Measurements from ENCODE around the gene ITIH2.
"Not testable (repeated sequence)": the region's sequence is repeated elsewhere in the genome, so short reads cannot be mapped to it uniquely, and the experiment has no call there.

The ITIH2 gene

DNA sequence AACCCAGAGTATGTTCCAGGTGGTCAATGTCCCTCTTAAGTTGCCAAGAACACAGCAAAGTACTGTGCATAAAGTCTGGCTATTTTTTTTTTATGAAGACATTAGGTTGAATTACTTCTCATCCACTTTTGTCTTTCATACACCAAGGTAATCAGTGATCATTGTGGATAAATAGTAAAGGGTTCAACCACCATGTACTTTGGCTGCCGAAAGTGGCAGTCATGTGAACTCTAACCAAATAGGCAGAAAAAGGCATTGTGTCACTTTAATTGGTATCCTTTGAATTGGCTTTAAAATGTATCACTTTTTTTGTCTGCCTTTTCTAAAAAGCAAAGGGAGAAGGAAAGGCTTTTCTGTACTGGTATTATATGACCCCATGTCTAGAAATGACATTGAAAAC, 7.3 kb downstream of the ITIH2 start:
- Histone ChIP-seq H3K27me3 (ENCODE audit: control insufficient read depth, insufficient read depth, low read length) (no peaks in the 10 kb centered on the region), H3K9me3 (ENCODE audit: control insufficient read depth, insufficient read depth, low read length) (no peaks in the 10 kb centered on the region), H3K36me3 (ENCODE audit: control insufficient read depth, insufficient read depth, low read length) (no peaks in the 10 kb centered on the region), H3K4me1 (ENCODE audit: control insufficient read depth, insufficient read depth, low read length) (no peaks in the 10 kb centered on the region), H3K4me3 (ENCODE audit: low read depth, low read length) (no peak overlapping the region), H3K9ac (ENCODE audit: low read depth, low read length) (no peak overlapping the region), H3K27ac (ENCODE audit: low read depth, low read length) (no peak overlapping the region)

DNA sequence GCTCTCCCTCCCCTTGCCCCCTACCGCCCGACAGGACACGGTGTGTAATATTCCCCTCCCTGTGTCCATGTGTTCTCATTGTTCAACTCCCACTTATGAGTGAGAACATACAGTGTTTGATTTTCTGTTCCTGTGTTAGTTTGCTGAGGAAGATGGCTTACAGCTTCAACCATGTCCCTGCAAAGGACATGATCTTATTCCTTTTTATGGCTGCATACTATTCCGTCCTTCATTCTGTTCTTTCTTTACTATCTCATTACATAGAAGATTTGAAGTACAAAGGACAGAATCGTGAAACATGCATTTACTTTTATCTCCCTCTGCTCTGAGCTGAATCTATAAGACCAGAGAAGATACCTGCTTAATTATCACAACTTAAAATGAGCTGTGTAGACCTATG, 8.0 kb downstream of the ITIH2 start:
- not testable (repeated sequence) for H3K4me1 ChIP-seq (ENCODE audit: control insufficient read depth, insufficient read depth, low read length); H3K36me3 ChIP-seq (ENCODE audit: control insufficient read depth, insufficient read depth, low read length); H3K9me3 ChIP-seq (ENCODE audit: control insufficient read depth, insufficient read depth, low read length); H3K9ac ChIP-seq (ENCODE audit: low read depth, low read length); H3K27ac ChIP-seq (ENCODE audit: low read depth, low read length); H3K4me3 ChIP-seq (ENCODE audit: low read depth, low read length); H3K27me3 ChIP-seq (ENCODE audit: control insufficient read depth, insufficient read depth, low read length)

DNA sequence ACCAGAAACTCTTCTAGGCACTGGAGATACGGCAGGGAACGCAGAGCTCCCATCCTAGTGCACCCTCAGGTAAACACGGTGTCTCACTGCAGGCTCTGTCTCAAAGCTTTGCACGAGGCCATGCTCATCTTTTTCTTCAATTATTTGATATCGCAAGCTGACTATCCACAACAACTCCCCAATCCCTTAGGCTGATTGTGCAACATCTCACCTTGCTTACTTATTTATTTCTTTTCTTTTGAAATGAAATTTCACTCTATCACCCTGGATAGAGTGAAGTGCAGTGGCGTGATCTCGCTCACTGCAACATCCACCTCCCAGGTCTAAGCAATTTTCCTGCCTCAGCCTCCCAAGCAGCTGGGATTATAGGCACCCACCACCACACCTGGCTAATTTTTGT, 12.4 kb downstream of the ITIH2 start:
- Histone ChIP-seq H3K27me3 (ENCODE audit: control insufficient read depth, insufficient read depth, low read length) (no peaks in the 10 kb centered on the region), H3K9me3 (ENCODE audit: control insufficient read depth, insufficient read depth, low read length) (no peaks in the 10 kb centered on the region), H3K27ac (ENCODE audit: low read depth, low read length) (no peak overlapping the region), H3K4me3 (ENCODE audit: low read depth, low read length) (no peak overlapping the region), H3K9ac (ENCODE audit: low read depth, low read length) (no peak overlapping the region), H3K4me1 (ENCODE audit: control insufficient read depth, insufficient read depth, low read length) (no peaks in the 10 kb centered on the region), H3K36me3 (ENCODE audit: control insufficient read depth, insufficient read depth, low read length) (no peaks in the 10 kb centered on the region)

DNA sequence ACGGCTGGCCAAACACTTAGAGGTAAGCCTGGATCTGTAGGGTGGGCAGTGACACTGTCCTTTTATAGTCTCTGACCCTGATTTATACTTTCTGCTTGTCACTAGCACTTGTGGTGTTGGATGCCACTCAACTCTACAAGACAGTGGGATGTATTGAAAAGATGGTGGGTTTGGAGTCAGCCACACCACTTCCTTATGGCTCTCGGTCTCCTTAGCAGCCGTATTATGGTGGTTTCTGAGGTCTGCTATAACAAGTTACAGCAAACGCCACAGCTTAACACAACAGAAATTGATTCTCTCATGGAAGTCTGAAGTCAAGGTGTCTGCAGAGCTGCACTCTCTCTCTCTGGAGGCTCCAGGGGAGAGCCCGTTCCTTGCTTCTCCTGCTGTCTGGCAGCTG, 14.7 kb downstream of the ITIH2 start:
- no peaks in the 10 kb centered on the region for H3K27me3 ChIP-seq (ENCODE audit: control insufficient read depth, insufficient read depth, low read length)

DNA sequence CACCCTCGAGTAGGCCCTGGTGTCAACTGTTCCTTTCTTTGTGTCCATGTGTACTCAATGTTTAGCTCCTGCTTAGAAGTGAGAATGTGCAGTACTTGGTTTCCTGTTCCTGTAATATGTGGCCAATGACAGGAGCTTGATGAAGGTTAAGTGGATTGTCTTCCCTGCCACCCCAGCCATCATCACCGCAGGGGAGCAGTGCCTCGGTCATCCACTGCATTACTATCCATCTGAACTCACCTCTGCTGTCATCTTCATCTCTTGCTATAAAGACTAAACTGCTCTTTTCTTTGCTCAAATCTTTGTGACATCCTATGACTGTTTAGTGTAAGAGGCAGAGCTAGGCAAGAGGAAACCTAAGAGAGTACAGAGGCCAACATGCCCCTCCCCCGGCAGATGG, 15.6 kb downstream of the ITIH2 start:
- Histone ChIP-seq H3K27me3 (ENCODE audit: control insufficient read depth, insufficient read depth, low read length) (no peaks in the 10 kb centered on the region), H3K36me3 (ENCODE audit: control insufficient read depth, insufficient read depth, low read length) (no peaks in the 10 kb centered on the region), H3K4me3 (ENCODE audit: low read depth, low read length) (no peak overlapping the region), H3K9ac (ENCODE audit: low read depth, low read length) (no peak overlapping the region), H3K9me3 (ENCODE audit: control insufficient read depth, insufficient read depth, low read length) (no peaks in the 10 kb centered on the region), H3K4me1 (ENCODE audit: control insufficient read depth, insufficient read depth, low read length) (no peaks in the 10 kb centered on the region), H3K27ac (ENCODE audit: low read depth, low read length) (no peak overlapping the region)

More for the DNA sequence above, 14.7 kb downstream of the ITIH2 start:
- Histone ChIP-seq H3K4me1 (ENCODE audit: control insufficient read depth, insufficient read depth, low read length) (no peaks in the 10 kb centered on the region), H3K9ac (ENCODE audit: low read depth, low read length) (no peak overlapping the region), H3K4me3 (ENCODE audit: low read depth, low read length) (no peak overlapping the region), H3K9me3 (ENCODE audit: control insufficient read depth, insufficient read depth, low read length) (no peaks in the 10 kb centered on the region), H3K27ac (ENCODE audit: low read depth, low read length) (no peak overlapping the region), H3K36me3 (ENCODE audit: control insufficient read depth, insufficient read depth, low read length) (no peaks in the 10 kb centered on the region)

DNA sequence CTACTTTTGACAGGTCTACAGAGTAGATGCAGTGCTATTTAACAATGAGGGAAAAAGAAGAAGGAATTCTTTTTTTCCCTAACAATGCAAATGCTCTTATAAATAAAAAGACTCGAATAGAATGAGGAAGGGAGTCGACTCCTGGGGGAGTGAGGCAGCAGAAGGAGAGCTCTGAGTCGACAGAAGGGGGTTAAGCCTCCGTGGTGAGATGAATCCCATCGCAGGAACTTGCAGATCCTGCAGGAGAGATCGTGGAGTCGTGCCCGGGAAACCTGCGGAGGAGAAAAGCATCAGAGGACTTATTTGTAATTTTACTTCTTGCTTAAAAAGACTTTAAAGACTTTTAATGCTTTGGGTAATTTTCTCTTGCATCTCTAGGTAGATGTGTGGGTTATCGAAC, 17.4 kb downstream of the ITIH2 start:
- no peaks in the 10 kb centered on the region for H3K27me3 ChIP-seq (ENCODE audit: control insufficient read depth, insufficient read depth, low read length)
- no peaks in the 10 kb centered on the region for H3K9me3 ChIP-seq (ENCODE audit: control insufficient read depth, insufficient read depth, low read length)
- no peak overlapping the region for H3K27ac ChIP-seq (ENCODE audit: low read depth, low read length)
- no peaks in the 10 kb centered on the region for H3K36me3 ChIP-seq (ENCODE audit: control insufficient read depth, insufficient read depth, low read length)
- no peak overlapping the region for H3K9ac ChIP-seq (ENCODE audit: low read depth, low read length)
- H3K4me1 ChIP-seq (ENCODE audit: control insufficient read depth, insufficient read depth, low read length): no peaks in the 10 kb centered on the region
- no peak overlapping the region for H3K4me3 ChIP-seq (ENCODE audit: low read depth, low read length)

DNA sequence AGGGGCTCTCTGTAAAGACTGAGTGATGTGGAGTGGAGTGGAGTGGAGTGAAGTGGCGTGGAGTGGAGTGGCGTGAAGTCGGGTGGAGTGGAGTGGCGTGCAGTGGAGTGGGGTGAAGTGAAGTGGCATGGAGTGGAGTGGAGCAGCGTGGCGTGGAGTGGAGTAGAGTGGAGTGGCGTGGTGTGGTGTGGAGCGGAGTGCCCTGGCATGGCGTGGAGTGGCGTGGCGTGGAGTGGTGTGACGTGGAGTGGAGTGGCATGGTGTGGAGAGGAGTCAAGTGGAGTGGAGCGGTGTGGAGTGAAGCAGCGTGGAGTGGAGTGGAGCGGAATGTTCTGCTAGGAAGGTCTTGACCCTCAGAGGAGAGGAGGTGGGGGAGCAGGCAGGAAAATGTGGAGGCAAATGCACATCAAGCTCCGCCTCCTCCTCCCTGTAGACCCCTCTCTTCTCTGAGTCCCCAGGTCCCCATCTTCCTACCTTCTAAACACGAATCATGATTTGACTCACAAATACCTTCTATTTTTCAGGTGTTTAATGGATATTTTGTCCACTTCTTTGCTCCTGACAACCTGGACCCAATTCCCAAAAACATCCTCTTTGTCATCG, 19.9 kb downstream of the ITIH2 start:
- no peaks in the 10 kb centered on the region for H3K27me3 ChIP-seq (ENCODE audit: control insufficient read depth, insufficient read depth, low read length)
- no peak overlapping the region for H3K4me3 ChIP-seq (ENCODE audit: low read depth, low read length)
- no peak overlapping the region for H3K9ac ChIP-seq (ENCODE audit: low read depth, low read length)
- no peaks in the 10 kb centered on the region for H3K9me3 ChIP-seq (ENCODE audit: control insufficient read depth, insufficient read depth, low read length)
- H3K4me1 ChIP-seq (ENCODE audit: control insufficient read depth, insufficient read depth, low read length): no peaks in the 10 kb centered on the region
- no peak overlapping the region for H3K27ac ChIP-seq (ENCODE audit: low read depth, low read length)
- no peaks in the 10 kb centered on the region for H3K36me3 ChIP-seq (ENCODE audit: control insufficient read depth, insufficient read depth, low read length)

DNA sequence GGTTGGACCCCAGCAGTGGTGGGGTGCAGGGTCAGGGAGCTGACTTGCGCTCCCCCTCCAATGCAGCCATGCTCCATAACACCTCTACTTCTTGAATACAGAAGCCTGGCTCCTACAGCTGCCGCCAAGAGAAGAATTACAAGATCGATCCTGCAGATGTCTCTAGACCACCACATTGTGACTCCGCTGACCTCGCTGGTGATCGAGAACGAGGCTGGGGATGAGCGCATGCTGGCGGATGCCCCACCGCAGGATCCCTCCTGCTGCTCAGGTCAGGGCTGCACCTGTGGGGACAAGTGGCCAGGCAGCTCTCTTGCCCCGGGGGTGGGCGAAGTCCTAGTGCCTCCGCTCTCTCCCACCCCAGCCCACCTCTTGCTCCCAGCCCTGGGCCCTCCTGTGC, 31.7 kb downstream of the ITIH2 start:
- Histone ChIP-seq H3K9ac (ENCODE audit: low read depth, low read length) (no peak overlapping the region), H3K27me3 (ENCODE audit: control insufficient read depth, insufficient read depth, low read length) (no peaks in the 10 kb centered on the region), H3K9me3 (ENCODE audit: control insufficient read depth, insufficient read depth, low read length) (no peaks in the 10 kb centered on the region)

DNA sequence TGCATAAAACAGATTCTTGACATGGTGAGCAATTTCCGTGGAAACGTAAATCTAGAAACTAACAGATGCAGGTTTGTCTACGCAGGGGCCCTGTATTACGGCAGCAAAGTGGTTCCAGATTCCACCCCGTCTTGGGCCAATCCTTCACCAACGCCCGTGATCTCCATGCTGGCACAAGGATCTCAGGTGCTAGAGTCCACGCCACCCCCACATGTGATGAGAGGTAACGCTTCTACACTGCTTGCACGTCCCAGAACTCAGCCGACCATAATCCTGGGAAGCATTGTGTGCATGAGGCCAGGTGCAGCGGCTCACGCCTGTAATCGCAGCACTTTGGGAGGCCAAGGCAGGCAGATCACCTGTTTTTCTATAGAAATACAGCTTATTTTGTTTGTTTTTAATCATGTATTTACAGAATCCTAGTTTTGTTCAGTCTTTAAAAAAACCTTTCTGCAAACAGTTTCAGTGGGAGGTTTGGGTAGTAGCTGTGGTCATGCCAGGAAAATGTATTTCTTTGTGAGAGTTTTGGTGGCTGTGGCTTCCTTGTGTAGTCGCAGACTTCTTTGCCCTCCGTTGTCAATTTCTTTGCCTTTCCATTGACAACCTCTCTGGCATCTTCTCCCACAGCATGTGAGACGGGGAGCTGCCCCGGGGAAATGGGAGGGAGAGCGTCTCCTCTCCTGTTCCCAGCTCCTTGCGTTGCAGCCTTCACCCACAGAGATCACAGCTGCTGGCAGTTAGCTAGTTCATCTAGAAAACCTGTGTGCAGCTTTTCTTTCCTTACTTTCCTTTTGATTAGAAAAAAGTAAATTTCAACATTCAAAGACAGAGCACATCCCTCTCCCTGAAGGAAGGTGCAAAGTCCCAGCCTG, 35.7 kb downstream of the ITIH2 start:
- no peaks in the 10 kb centered on the region for H3K27me3 ChIP-seq (ENCODE audit: control insufficient read depth, insufficient read depth, low read length)
- no peak overlapping the region for H3K27ac ChIP-seq (ENCODE audit: low read depth, low read length)
- H3K4me1 ChIP-seq (ENCODE audit: control insufficient read depth, insufficient read depth, low read length): no peaks in the 10 kb centered on the region
- H3K9me3 ChIP-seq (ENCODE audit: control insufficient read depth, insufficient read depth, low read length): no peaks in the 10 kb centered on the region
- H3K4me3 ChIP-seq (ENCODE audit: low read depth, low read length): no peak overlapping the region
- H3K9ac ChIP-seq (ENCODE audit: low read depth, low read length): no peak overlapping the region
- no peaks in the 10 kb centered on the region for H3K36me3 ChIP-seq (ENCODE audit: control insufficient read depth, insufficient read depth, low read length)

More for the DNA sequence above, 31.7 kb downstream of the ITIH2 start:
- no peaks in the 10 kb centered on the region for H3K4me1 ChIP-seq (ENCODE audit: control insufficient read depth, insufficient read depth, low read length)
- no peaks in the 10 kb centered on the region for H3K36me3 ChIP-seq (ENCODE audit: control insufficient read depth, insufficient read depth, low read length)
- no peak overlapping the region for H3K4me3 ChIP-seq (ENCODE audit: low read depth, low read length)
- no peak overlapping the region for H3K27ac ChIP-seq (ENCODE audit: low read depth, low read length)

DNA sequence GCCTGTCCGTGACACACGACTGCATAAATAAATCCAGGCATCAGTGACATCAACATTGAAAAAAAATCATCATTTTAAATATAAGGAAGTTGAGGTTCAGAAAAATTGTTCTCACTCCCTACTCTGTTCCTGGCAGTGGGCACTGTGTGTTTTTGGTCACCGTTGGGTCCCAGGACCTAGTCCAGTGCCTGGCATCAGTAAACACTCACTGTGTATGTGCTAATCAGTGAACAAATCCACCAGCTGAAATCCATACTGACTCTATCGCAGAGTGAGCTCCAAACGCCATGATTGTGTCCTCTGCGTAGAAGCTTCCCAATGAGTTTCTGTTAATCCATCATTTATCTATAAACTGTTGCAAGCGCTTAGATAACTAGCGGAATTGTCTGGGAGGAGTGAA, 41.2 kb downstream of the ITIH2 start:
- no peak overlapping the region for H3K27ac ChIP-seq (ENCODE audit: low read depth, low read length)
- no peaks in the 10 kb centered on the region for H3K9me3 ChIP-seq (ENCODE audit: control insufficient read depth, insufficient read depth, low read length)
- no peaks in the 10 kb centered on the region for H3K4me1 ChIP-seq (ENCODE audit: control insufficient read depth, insufficient read depth, low read length)
- H3K9ac ChIP-seq (ENCODE audit: low read depth, low read length): no peak overlapping the region
- H3K4me3 ChIP-seq (ENCODE audit: low read depth, low read length): no peak overlapping the region
- no peaks in the 10 kb centered on the region for H3K36me3 ChIP-seq (ENCODE audit: control insufficient read depth, insufficient read depth, low read length)
- no peaks in the 10 kb centered on the region for H3K27me3 ChIP-seq (ENCODE audit: control insufficient read depth, insufficient read depth, low read length)

DNA sequence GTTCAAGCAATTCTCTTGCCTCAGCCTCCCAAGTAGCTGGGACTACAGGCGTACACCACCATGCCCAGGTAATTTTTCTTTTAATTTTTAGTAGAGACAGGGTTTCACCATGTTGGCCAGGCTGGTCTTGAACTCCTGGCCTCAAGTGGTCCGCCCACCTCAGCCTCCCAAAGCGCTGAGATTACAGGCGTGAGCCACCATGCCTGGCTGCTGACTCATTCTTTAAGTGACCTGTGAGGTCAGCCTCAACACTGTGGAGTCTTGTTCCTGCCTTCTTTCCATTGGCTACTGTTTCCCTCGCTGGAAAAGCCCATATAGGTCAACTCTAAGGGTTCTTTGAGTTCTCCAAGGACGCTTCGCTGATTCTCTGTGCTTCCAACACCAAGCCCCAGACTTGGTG, 45.5 kb downstream of the ITIH2 start:
- peaks cover 21% of the 10 kb centered on the region for H3K36me3 ChIP-seq (ENCODE audit: control insufficient read depth, insufficient read depth, low read length)
- not testable (repeated sequence) for H3K9ac ChIP-seq (ENCODE audit: low read depth, low read length); H3K27ac ChIP-seq (ENCODE audit: low read depth, low read length)

More for the DNA sequence above, 45.5 kb downstream of the ITIH2 start:
- H3K9me3 ChIP-seq (ENCODE audit: control insufficient read depth, insufficient read depth, low read length); H3K27me3 ChIP-seq (ENCODE audit: control insufficient read depth, insufficient read depth, low read length); H3K4me1 ChIP-seq (ENCODE audit: control insufficient read depth, insufficient read depth, low read length); H3K4me3 ChIP-seq (ENCODE audit: low read depth, low read length): not testable (repeated sequence)
